ACHN (cell line): Measurements from ENCODE around the gene MAML3.
"Not testable (repeated sequence)": the region's sequence is repeated elsewhere in the genome, so short reads cannot be mapped to it uniquely, and the experiment has no call there.

Experiments used
- DNase-seq: peaks from one replicate; pipeline ENCODE4 v3.0.0-alpha.2; 2015
- in situ Hi-C: cut with HindIII; loops from 2 replicates; pipeline ENCODE4 v1.10.0; 2017; ENCODE audit warnings: low sequenced_read_pairs, low pct_ligation_motif_present, low pct_unique_long_range_greater_than_20kb

Gene MAML3

GRCh38 chr4:139728146-139728545, 425.8 kb downstream of the MAML3 start:
- DNase-seq: no peak
- in situ Hi-C loops: no loop called here

DNA sequence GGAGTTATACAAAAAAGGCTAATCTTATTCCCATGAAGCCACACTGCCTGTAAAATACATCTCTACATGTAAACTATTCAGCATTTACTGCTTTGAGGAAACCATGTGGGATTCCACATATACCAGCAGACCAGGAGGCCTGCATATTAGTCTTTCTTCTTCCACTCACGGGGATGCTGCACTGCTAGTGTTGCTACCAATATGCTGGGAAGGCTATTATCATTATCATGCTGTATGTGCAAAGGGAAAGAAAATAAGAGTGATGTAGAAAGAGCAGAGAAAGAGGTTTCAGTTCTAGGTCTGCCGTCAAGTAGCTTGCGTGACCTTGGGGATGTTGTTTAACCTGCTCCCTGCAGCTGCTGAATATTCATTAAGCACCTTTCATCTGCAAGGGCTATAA, 427.4 kb downstream of the MAML3 start:
- no peak for DNase-seq
- in situ Hi-C loops: no loop called here

- in situ Hi-C loops: no loop called here
- no peak for DNase-seq
These were observed 428.7 kb downstream of the MAML3 start for GRCh38 chr4:139725236-139725635.

DNA sequence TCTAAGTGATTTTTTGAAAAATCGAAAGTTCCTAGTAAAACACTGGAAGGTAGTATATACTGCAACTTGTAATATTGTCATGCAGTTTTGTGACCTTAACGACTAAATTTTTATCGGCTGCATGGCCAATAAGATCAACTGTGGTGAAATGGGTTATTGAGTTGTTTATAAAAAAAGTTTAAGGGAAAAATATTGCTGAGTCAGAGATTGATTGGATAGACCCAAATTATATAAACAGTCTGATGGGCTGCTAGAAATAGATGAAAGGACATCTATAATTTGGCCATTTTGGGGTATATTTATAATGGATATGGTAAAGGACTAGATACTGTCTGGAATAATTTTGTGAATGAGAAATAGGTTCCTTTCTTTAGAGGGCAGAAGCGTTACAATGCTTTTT, 432.2 kb downstream of the MAML3 start:
- DNase-seq: no peak
- in situ Hi-C loops: no loop called here

DNA sequence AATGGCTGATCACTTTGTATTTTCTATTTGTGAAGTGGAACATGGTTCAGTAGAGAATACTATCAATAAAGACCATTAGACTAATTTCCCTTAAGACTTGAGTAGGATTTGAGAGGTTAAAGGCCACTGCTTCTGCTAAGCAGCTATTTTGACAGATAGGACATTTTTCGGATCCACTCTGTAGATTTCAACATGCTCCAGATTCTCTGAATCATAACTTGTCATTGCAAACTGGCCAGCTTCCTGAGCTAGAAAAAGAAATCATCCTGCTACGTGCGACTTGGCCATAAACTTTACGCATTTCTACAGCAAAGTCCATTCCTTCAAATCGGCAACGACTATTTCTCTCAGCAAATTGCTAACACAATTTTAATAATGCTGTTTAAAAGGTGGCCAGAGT, 433.2 kb downstream of the MAML3 start:
- no peak for DNase-seq
- in situ Hi-C loops: no loop called here

- DNase-seq: no peak
- in situ Hi-C loops: no loop called here
These were observed 434.4 kb downstream of the MAML3 start for GRCh38 chr4:139719381-139720101.

- DNase-seq: no peak
- in situ Hi-C loops: no loop called here
These were observed 435.2 kb downstream of the MAML3 start for GRCh38 chr4:139718833-139719232.

- in situ Hi-C loops: no loop called here
- DNase-seq: no peak
These were observed 435.6 kb downstream of the MAML3 start for GRCh38 chr4:139718358-139718757.

GRCh38 chr4:139715746-139716391, 438.1 kb downstream of the MAML3 start:
- DNase-seq: no peak
- in situ Hi-C loops: no loop called here

DNA sequence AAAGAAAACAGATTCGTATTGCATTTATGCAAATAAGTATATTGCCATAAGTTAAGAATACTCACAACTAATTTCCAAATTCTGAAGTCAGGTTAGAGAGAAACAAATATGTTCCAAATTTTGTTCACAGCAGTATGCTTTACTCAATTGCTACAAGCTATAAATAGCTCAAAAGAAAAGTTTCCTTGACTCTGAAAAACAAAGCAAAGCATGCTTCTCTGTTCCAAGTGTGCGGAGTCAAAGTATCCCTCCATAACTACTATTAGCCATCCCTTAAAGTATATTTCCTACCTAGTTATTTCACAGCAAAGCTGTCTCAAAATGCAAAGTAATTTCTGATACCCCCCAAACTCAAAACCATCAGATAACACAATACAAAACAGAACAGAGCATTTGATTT, 441.1 kb downstream of the MAML3 start:
- no peak for DNase-seq
- in situ Hi-C loops: no loop called here

GRCh38 chr4:139711461-139711860, 442.5 kb downstream of the MAML3 start:
- peak; percentile 50 for DNase-seq

DNA sequence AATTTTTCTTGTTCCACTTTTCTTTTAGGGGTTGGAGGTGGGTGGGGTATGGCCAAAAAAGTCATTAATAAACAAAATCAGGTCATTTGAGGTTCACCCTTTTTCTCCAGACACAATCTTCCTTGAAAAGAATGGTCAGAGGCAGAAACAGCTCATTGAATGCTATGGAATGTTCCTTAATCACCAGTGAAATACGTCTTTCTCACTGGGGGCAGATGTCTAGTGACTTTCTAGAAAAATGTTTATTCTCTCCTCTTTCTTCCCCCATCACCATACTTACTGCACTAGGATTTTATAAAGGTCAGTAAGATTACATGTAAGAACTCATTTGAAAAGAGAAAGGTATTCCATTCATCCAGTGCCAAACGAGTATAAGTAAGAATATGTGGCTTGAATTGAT, 443.9 kb downstream of the MAML3 start:
- no peak for DNase-seq
- in situ Hi-C loops: no loop called here

More at GRCh38 chr4:139711461-139711860, 442.5 kb downstream of the MAML3 start:
- in situ Hi-C loops: no loop called here

DNA sequence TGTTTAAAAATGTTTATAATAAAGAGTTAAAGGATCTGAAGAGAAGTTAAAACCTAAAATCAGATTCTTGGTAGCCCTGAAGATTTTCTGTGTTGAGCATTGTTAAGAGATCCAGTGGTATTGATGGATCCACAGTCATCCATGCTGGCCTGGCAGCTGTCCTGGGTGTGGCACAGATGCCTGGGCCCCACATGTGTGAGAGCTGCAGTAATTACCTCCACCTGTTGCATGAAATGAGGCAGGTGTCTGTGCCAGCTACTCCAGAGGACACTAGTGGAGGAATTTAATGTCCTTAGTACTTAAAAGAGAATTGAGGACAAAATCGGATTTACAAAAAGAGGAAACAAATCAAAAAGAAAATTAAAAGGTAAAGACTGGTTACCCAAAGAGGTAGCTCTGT, 444.3 kb downstream of the MAML3 start:
- in situ Hi-C loops: no loop called here
- no peak for DNase-seq

- in situ Hi-C loops: no loop called here
- DNase-seq: peak; percentile 7
These were observed 449.0 kb downstream of the MAML3 start for GRCh38 chr4:139704915-139705485.

DNA sequence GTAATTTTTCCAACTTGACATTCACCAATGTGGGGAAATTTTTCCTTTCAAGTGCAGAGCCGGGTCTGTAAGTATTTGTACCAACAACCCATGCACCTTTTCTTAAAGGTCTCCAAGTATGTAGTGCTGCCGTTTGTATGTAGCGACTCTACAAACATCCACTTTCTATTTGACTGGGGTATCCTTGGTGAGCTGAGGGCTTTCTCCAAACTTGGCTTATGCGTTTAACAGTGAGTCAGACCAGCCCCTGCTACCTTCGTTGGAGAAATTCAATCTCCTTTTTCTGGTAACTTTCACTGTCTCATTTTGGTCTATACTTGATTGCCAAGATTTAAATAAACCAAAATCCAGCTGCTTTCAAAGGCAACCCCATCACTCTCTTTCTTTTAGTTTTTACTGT, 453.4 kb downstream of the MAML3 start:
- in situ Hi-C loops: no loop called here
- no peak for DNase-seq

- in situ Hi-C loops: not testable (repeated sequence)
These were observed 455.6 kb downstream of the MAML3 start for GRCh38 chr4:139698167-139698925.

GRCh38 chr4:139696491-139696890, 457.5 kb downstream of the MAML3 start:
- in situ Hi-C loops: no loop called here
- DNase-seq: no peak

More at GRCh38 chr4:139698167-139698925, 455.6 kb downstream of the MAML3 start:
- not testable (repeated sequence) for DNase-seq

DNA sequence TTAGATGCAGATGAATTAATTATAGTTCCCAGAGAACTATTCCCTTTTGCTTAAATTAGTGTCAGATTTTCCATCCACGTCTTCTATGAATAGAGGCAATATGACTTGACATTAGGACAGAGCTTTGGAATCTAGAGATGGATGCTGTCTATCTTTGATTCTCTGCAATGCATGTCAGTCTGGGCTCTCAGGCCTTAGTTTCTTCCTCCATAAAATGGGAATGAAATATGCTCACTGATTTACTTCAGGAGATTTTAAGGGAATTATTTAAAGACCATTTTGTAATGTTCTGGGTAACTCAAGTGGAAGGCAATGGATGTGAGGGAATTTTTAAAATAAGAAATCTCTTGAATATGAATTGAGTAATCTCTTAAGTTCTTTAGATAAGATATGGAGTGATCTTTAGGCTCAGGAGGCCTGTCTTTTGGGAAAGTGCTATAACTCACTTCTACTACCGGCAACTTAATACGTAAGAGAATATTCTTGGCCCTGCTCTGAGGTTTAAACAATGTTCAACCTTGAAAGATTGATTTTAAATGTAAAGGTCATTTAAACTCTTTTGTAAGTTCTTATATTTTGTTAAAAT, 459.4 kb downstream of the MAML3 start:
- in situ Hi-C loops: no loop called here
- no peak for DNase-seq
